Small intestine (tissue), 7 donors: ENCODE measurements around the gene ARID4A. TPM values are rescaled to one million over a fixed set of nuclear protein-coding genes. Genes with fewer than 3 reads are reported as not detected.
"Not testable (repeated sequence)": the region's sequence is repeated elsewhere in the genome, so short reads cannot be mapped to it uniquely, and the experiment has no call there.

ENCODE experiments used
- DNase-seq, 2 donors: peaks; one replicate each; pipeline versions ENCODE4 v3.0.0 to v3.0.0-alpha.2; 2013
- FAIRE-seq: peaks from 2 replicates; lab custom pipeline; 2012; peaks lifted over from hg19 to GRCh38; lab: Jason Lieb, UNC
- H3K27ac ChIP-seq, 3 donors: one replicate each; pipeline ENCODE4 v1.5.1; 2013; ENCODE audit warnings: low read length in 2 of 3, mild to moderate bottlenecking in 2 of 3, control low read depth in 1 of 3, inconsistent platforms in 1 of 3, low read depth in 1 of 3, moderate library complexity in 1 of 3
- H3K27me3 ChIP-seq, 3 donors: one replicate each; pipeline ENCODE4 v1.6.1; 2013; ENCODE audit warnings: low read length in 3 of 3, inconsistent platforms in 1 of 3; ENCODE audit not compliant: control insufficient read depth in 3 of 3, insufficient read depth in 3 of 3
- H3K36me3 ChIP-seq, 3 donors: one replicate each; pipeline ENCODE4 v1.6.1; 2013; ENCODE audit warnings: low read length in 3 of 3, inconsistent platforms in 1 of 3, low read depth in 1 of 3, mild to moderate bottlenecking in 1 of 3, moderate library complexity in 1 of 3; ENCODE audit not compliant: control insufficient read depth in 3 of 3, insufficient read depth in 2 of 3
- H3K4me1 ChIP-seq, 3 donors: one replicate each; pipeline ENCODE4 v1.6.1; 2013; ENCODE audit warnings: low read length in 2 of 3, inconsistent platforms in 1 of 3, low read depth in 1 of 3, mild to moderate bottlenecking in 1 of 3, moderate library complexity in 1 of 3; ENCODE audit not compliant: control insufficient read depth in 3 of 3, insufficient read depth in 2 of 3
- H3K4me3 ChIP-seq, 3 donors: one replicate each; pipeline ENCODE4 v1.5.1; 2013; ENCODE audit warnings: low read length in 3 of 3, control low read depth in 1 of 3, inconsistent platforms in 1 of 3, low read depth in 1 of 3, mild to moderate bottlenecking in 1 of 3, moderate library complexity in 1 of 3
- H3K9me3 ChIP-seq, 2 donors: one replicate each; pipeline ENCODE4 v1.6.1; 2013; ENCODE audit warnings: low read depth in 1 of 2, low read length in 1 of 2; ENCODE audit not compliant: control insufficient read depth in 2 of 2, insufficient read depth in 1 of 2
- WGBS, 3 donors: extraction: QIAGEN DNeasy Blood & Tissue Kit; methylation state at CpG; one replicate each; pipeline ENCODE4 v1.1.7; 2013; 5-methylcytosine and 5-hydroxymethylcytosine counted together
- polyA plus RNA-seq, 4 donors: library from polyadenylated mRNA; stranded (reverse) in 3 of 4; unstranded in 1 of 4; fragments of 200-250 nt in 3 of 4; fragments of 120-200 nt in 1 of 4; gene quantifications; one replicate each; pipeline versions ENCODE4 v1.2.1 to v1.2.3, GENCODE V29; 2013
- donor health status: healthy with polysubstance abuse.
- donor health status: control.
- donor health status: control.
- donor health status: Bipolar disorder and iron deficiency.
- donor health status: healthy.

ARID4A gene
- polyA plus RNA-seq, 4 donors: 5.5 to 20.8 (median 7.5) TPM

DNA sequence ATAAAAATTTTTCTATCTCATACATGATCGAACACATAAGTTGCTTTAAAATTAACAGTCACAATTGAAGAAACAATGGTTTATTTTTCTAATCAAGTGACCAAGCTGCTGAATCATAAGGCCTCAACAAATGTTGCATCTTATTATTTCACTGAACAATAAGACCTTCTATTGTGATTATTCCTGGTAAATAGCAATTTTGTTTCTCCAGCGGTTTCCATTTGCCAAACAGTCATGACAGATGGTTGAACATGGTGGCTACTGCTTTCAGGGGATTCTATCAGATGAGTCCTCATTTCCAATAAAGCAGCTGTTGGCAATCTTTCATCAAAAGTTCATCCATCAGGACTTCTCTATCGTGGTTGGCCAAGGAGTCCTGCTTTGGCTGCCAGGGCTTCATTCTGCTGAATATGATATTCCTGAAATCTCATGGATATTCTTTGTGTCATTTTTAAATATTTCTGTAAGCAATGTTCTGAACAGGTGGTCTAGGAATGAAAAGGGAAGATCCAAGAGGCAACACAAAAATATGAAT lies 110.4 kb downstream of the ARID4A start:
- Histone ChIP-seq H3K4me1 (no peaks in the 10 kb centered on the region), H3K9me3 (no peaks in the 10 kb centered on the region), H3K27me3 (no peaks in the 10 kb centered on the region), H3K36me3 (peaks cover 6 to 26% (median 7%) of the 10 kb centered on the region in 3 donors), H3K27ac (no peak overlapping the region), H3K4me3 (no peak overlapping the region)
- DNase-seq: no peak
- WGBS, 3 donors: 94 to 98% (median 97%) methylated on average over 3 of the region's 3 CpGs
- FAIRE-seq: no peak

DNA sequence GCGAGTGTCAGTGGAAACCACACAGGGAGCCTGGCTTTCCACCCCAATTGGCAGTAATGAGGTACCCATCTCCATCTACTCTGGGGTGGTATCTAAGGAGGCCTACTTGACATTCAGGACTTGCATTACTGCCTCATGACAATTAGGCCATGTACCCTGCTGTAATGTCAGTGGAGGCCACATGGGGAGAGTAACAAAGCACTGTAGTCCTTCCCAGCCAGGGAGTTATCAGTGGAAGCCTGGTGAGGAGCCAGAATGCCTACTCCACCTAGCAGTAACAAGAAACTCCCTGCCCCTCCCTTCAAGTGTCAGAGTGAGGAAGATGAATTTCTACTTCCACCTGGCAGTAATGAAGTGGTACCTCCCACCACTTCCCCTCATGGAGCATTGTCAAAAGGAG lies 116.5 kb downstream of the ARID4A start:
- Histone ChIP-seq H3K9me3 (peaks cover 0 to 6% of the 10 kb centered on the region in 2 donors), H3K4me3 (no peak overlapping the region), H3K27ac (no peak overlapping the region), H3K27me3 (no peaks in the 10 kb centered on the region), H3K4me1 (no peaks in the 10 kb centered on the region), H3K36me3 (peaks cover 3 to 41% (median 8%) of the 10 kb centered on the region in 3 donors)
- FAIRE-seq: no peak
- DNase-seq: peak in 1 of 2 donors; percentile 20
- WGBS, 3 donors: 88 to 96% (median 94%) methylated on average over 1 of the region's 1 CpG

DNA sequence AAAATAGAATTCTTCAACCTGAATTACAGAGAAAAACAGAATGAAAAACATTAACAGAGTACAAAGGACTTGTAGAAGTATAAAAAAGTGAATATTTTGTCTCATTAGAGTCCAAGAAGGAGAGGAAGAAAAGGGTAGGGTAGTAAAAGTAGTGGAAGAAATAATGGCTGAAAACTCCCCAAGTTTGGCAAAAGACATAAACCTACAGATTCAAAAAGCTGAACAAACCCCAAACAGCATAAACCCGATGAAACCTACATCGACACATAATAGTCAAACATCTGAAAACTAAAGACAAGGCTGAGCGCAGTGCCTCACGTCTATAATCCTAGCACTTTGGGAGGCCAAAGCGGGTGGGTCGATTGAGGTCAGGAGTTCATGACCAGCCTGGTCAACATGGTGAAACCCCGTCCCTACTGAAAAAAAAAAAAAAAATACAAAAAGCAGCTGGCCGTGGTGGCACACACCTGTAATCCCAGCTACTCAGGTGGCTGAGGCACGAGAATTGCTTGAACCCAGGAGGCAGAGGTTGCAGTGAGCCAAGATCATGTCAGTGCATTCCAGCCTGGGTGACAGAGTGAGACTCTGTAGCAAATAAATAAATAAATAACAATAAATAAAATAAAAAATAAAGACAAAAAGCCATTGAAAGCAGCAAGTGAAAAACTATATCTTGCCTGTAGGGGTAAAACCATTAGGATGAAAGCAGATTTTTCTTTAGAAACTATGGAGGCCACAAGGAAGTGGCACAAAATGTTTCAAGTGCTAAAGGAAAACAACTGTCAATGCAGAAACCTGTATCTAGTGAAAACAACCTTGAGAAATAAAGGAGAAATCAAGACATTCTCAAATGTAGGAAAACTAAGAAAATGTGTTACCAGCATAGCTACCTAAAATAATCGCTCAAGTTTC lies 117.5 kb downstream of the ARID4A start:
- Histone ChIP-seq H3K36me3 (peaks cover 0 to 37% (median 6%) of the 10 kb centered on the region in 3 donors), H3K4me1 (no peaks in the 10 kb centered on the region), H3K9me3 (peaks cover 0 to 6% of the 10 kb centered on the region in 2 donors), H3K27ac (no peak overlapping the region), H3K4me3 (no peak overlapping the region), H3K27me3 (no peaks in the 10 kb centered on the region)
- whole genome bisulfite sequencing, 3 donors: 97 to 100% (median 97%) methylated on average over 10 of the region's 10 CpGs
- FAIRE-seq (no peak), DNase-seq (no peak)

DNA sequence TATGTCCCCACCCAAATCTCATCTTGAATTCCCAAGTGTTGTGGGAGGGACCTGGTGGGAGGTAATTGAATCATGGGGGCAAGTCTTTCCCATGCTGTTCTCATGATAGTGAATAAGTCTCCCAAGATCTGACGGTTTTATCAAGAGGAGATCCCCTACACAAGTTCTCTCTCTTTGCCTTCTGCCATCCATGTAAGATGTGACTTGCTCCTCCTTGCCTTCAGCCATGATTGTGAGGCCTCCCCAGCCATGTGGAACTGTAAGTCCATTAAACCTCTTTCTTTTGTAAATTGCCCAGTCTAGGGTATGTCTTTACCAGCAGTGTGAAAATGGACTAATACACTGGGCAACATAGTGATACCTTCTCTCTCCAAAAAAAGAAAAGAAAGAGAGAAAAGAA lies 118.6 kb downstream of the ARID4A start:
- H3K4me3 ChIP-seq, H3K27me3 ChIP-seq, FAIRE-seq, H3K4me1 ChIP-seq, DNase-seq, H3K9me3 ChIP-seq, H3K27ac ChIP-seq: not testable (repeated sequence)
- H3K36me3 ChIP-seq: peaks cover 0 to 29% (median 2%) of the 10 kb centered on the region in 3 donors
- WGBS, 3 donors: 94 to 100% (median 95%) methylated on average over 1 of the region's 1 CpG

Other genes with a start within 250 kb of the ARID4A start
- gene ARMH4, start 146.3 kb upstream of the ARID4A start, polyA plus RNA-seq: 1 to 10 TPM in 1 of 4 donors, under 1 TPM in 1, not detected in 2; 0.81 to 1.9 TPM
- gene ACTR10, start 98.4 kb upstream of the ARID4A start, polyA plus RNA-seq: 10 to 100 TPM; 48.5 to 74.0 (median 58.4) TPM
- 100 to 1,000 TPM; 133 to 206 (median 171) TPM for gene PSMA3, start 53.7 kb upstream of the ARID4A start, polyA plus RNA-seq
- gene TOMM20L, start 97.4 kb downstream of the ARID4A start, polyA plus RNA-seq: under 1 TPM in 1 of 4 donors, not detected in 3; 0.38 TPM
- gene TIMM9, start 129.0 kb downstream of the ARID4A start, polyA plus RNA-seq: 10 to 100 TPM; 25.3 to 70.3 (median 53.7) TPM
- 10 to 100 TPM in 1 of 4 donors, 1 to 10 TPM in 3; 2.7 to 12.3 (median 5.0) TPM for gene KIAA0586, start 129.2 kb downstream of the ARID4A start, polyA plus RNA-seq